Neuronal stem cell (in vitro differentiated cells): ENCODE measurements around the gene SLC6A3.
A peak's percentile ranks its signal among the peaks of the same experiment; 100 is the strongest.

Source experiments
- DNase-seq: peaks from one replicate; pipeline ENCODE4 v3.0.0-alpha.2; 2013; ENCODE audit warnings: low spot score
- H2AFZ ChIP-seq: one replicate; pipeline ENCODE4 v1.6.1; 2013; ENCODE audit warnings: mild to moderate bottlenecking, low read length, inconsistent platforms
- H2AK5ac ChIP-seq: 2 replicates; pipeline ENCODE4 v1.6.1; 2013; ENCODE audit warnings: low read depth, mild to moderate bottlenecking, inconsistent platforms, low read length, moderate library complexity, mixed read lengths
- H2BK120ac ChIP-seq: 2 replicates; pipeline ENCODE4 v1.6.1; 2013; ENCODE audit warnings: low read depth, mild to moderate bottlenecking, inconsistent platforms, low read length, moderate library complexity, mixed read lengths
- H2BK12ac ChIP-seq: one replicate; pipeline ENCODE4 v1.6.1; 2013; ENCODE audit warnings: low read length, inconsistent platforms
- H2BK15ac ChIP-seq: 2 replicates; pipeline ENCODE4 v1.6.1; 2013; ENCODE audit warnings: mild to moderate bottlenecking, low read length, inconsistent platforms, mixed read lengths
- H2BK5ac ChIP-seq: one replicate; pipeline ENCODE4 v1.6.1; 2013; ENCODE audit warnings: inconsistent platforms, mild to moderate bottlenecking, low read length, moderate library complexity
- H3K14ac ChIP-seq: one replicate; pipeline ENCODE4 v1.6.1; 2013; ENCODE audit warnings: low read length, inconsistent platforms
- H3K18ac ChIP-seq: 2 replicates; pipeline ENCODE4 v1.6.1; 2013; ENCODE audit warnings: low read length, inconsistent platforms
- H3K23ac ChIP-seq: 2 replicates; pipeline ENCODE4 v1.6.1; 2013; ENCODE audit warnings: low read depth, mild to moderate bottlenecking, mixed read lengths, low read length, inconsistent platforms; ENCODE audit not compliant: poor library complexity
- H3K27ac ChIP-seq: replicated peaks from 3 replicates; pipeline ENCODE4 v1.5.1; 2013; ENCODE audit warnings: low read length, inconsistent platforms
- H3K27me3 ChIP-seq, 3 experiments: 2 replicates each; pipeline ENCODE4 v1.6.1; 2013; ENCODE audit warnings: low read length in 3 of 3, mild to moderate bottlenecking in 2 of 3, inconsistent platforms in 1 of 3, low read depth in 1 of 3, mixed read lengths in 1 of 3, moderate library complexity in 1 of 3; ENCODE audit not compliant: control insufficient read depth in 3 of 3, insufficient read depth in 3 of 3
- H3K36me3 ChIP-seq, 2 donors: replicated peaks in 1 of 2; 2 replicates each; pipeline ENCODE4 v1.6.1; 2013; ENCODE audit warnings: low read length in 2 of 2; ENCODE audit not compliant: control insufficient read depth in 2 of 2, insufficient read depth in 2 of 2
- H3K4ac ChIP-seq: 2 replicates; pipeline ENCODE4 v1.6.1; 2013; ENCODE audit warnings: inconsistent platforms, mild to moderate bottlenecking, low read length, moderate library complexity
- H3K4me1 ChIP-seq, 2 donors: 1 replicate in 1 of 2; 2 replicates in 1 of 2; pipeline ENCODE4 v1.6.1; 2013; ENCODE audit warnings: low read length in 2 of 2, low read depth in 1 of 2; ENCODE audit not compliant: control insufficient read depth in 2 of 2, insufficient read depth in 1 of 2
- H3K4me2 ChIP-seq: one replicate; pipeline ENCODE4 v1.6.1; 2013; ENCODE audit warnings: mild to moderate bottlenecking, low read length, inconsistent platforms; ENCODE audit not compliant: insufficient read depth, poor library complexity, severe bottlenecking
- H3K4me3 ChIP-seq, 2 donors: 2 replicates each; pipeline ENCODE4 v1.5.1; 2013; ENCODE audit warnings: low read length in 2 of 2, mild to moderate bottlenecking in 2 of 2, inconsistent platforms in 1 of 2, moderate library complexity in 1 of 2
- H3K79me1 ChIP-seq: one replicate; pipeline ENCODE4 v1.6.1; 2013; ENCODE audit warnings: low read depth, mild to moderate bottlenecking, inconsistent platforms, low read length, moderate library complexity
- H3K9ac ChIP-seq: one replicate; pipeline ENCODE4 v1.6.1; 2013; ENCODE audit warnings: mild to moderate bottlenecking, low read depth, low read length, inconsistent platforms; ENCODE audit not compliant: poor library complexity
- H3K9me3 ChIP-seq, 2 donors: replicated peaks in 1 of 2; 2 replicates each; pipeline versions ENCODE3 to v1.6.1; 2013; ENCODE audit warnings: low read length in 2 of 2, mild to moderate bottlenecking in 2 of 2, inconsistent platforms in 1 of 2, low read depth in 1 of 2, mixed read lengths in 1 of 2, moderate library complexity in 1 of 2; ENCODE audit not compliant: control insufficient read depth in 2 of 2, insufficient read depth in 1 of 2
- H4K8ac ChIP-seq: one replicate; pipeline ENCODE4 v1.6.1; 2013; ENCODE audit warnings: low read depth, mild to moderate bottlenecking, inconsistent platforms, low read length, moderate library complexity
- H4K91ac ChIP-seq: one replicate; pipeline ENCODE4 v1.6.1; 2013; ENCODE audit warnings: low read length, low read depth, mild to moderate bottlenecking, inconsistent platforms; ENCODE audit not compliant: poor library complexity
- WGBS, 2 donors: extraction: QIAGEN DNeasy Blood & Tissue Kit; methylation state at CpG; one replicate each; pipeline ENCODE4 v1.1.7; 2013; ENCODE audit warnings: missing lambda C conversion rate in 2 of 2, mixed read lengths in 1 of 2; ENCODE audit not compliant: insufficient read length in 2 of 2, insufficient replicate concordance in 1 of 2; ENCODE audit errors: extremely low coverage in 2 of 2; 5-methylcytosine and 5-hydroxymethylcytosine counted together

The SLC6A3 gene

GRCh38 chr5:1356873-1357787 is 88.1 kb downstream of the SLC6A3 start:
- Histone ChIP-seq H3K27me3 (peaks cover 0 to 46% (median 3%) of the 10 kb centered on the region in 3 experiments), H3K9ac (no peak overlapping the region), H3K23ac (no peak overlapping the region), H3K79me1 (peaks cover 2% of the 10 kb centered on the region), H2BK12ac (no peak overlapping the region), H2BK15ac (no peak overlapping the region), H4K8ac (no peak overlapping the region), H3K4me3 (no peak overlapping the region), H2AK5ac (no peak overlapping the region), H3K9me3 (no peaks in the 10 kb centered on the region), H2BK5ac (no peak overlapping the region), H3K4me1 (no peaks in the 10 kb centered on the region), H3K14ac (no peak overlapping the region), H2AFZ (no peak overlapping the region), H2BK120ac (no peak overlapping the region), H3K4me2 (no peak overlapping the region), H3K18ac (no peak overlapping the region), H3K4ac (no peak overlapping the region), H3K27ac (no peak overlapping the region), H4K91ac (no peak overlapping the region), H3K36me3 (no peaks in the 10 kb centered on the region)
- no CpG with 5 or more reads among the region's 28 CpGs for WGBS, 2 donors
- no peak for DNase-seq

DNA sequence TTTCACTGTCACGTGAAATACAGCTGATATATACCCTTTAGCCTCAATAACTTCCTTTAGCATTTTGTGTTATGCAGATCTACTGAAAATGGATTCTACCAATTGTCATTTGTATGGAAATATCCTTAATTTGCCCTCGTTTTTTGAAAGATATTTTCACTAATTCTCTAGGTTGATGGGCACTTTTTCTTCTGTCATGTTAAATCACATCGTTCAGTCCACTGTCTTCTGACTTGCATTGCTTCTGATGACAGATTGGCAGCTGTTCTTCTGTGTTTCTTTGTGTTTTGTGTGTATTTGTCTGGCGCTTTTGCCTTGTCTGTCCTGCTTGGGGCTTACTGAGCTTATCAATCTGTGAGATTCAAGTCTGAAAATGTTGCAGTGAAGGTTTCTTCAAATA is 90.7 kb downstream of the SLC6A3 start:
- Histone ChIP-seq H4K8ac (no peak overlapping the region), H2BK120ac (no peak overlapping the region), H2BK5ac (no peak overlapping the region), H2AK5ac (no peak overlapping the region), H4K91ac (no peak overlapping the region), H3K9me3 (no peaks in the 10 kb centered on the region), H3K9ac (no peak overlapping the region), H3K14ac (no peak overlapping the region), H2AFZ (no peak overlapping the region), H2BK15ac (no peak overlapping the region), H3K4me1 (no peaks in the 10 kb centered on the region), H3K18ac (no peak overlapping the region), H3K27ac (no peak overlapping the region), H3K23ac (no peak overlapping the region), H3K4me2 (no peak overlapping the region), H3K4ac (no peak overlapping the region), H3K79me1 (peaks cover 2% of the 10 kb centered on the region), H3K36me3 (no peaks in the 10 kb centered on the region), H3K4me3 (no peak overlapping the region), H3K27me3 (peaks cover 0 to 35% (median 3%) of the 10 kb centered on the region in 3 experiments), H2BK12ac (no peak overlapping the region)
- WGBS, 2 donors = no CpG with 5 or more reads among the region's 4 CpGs
- no peak for DNase-seq

DNA sequence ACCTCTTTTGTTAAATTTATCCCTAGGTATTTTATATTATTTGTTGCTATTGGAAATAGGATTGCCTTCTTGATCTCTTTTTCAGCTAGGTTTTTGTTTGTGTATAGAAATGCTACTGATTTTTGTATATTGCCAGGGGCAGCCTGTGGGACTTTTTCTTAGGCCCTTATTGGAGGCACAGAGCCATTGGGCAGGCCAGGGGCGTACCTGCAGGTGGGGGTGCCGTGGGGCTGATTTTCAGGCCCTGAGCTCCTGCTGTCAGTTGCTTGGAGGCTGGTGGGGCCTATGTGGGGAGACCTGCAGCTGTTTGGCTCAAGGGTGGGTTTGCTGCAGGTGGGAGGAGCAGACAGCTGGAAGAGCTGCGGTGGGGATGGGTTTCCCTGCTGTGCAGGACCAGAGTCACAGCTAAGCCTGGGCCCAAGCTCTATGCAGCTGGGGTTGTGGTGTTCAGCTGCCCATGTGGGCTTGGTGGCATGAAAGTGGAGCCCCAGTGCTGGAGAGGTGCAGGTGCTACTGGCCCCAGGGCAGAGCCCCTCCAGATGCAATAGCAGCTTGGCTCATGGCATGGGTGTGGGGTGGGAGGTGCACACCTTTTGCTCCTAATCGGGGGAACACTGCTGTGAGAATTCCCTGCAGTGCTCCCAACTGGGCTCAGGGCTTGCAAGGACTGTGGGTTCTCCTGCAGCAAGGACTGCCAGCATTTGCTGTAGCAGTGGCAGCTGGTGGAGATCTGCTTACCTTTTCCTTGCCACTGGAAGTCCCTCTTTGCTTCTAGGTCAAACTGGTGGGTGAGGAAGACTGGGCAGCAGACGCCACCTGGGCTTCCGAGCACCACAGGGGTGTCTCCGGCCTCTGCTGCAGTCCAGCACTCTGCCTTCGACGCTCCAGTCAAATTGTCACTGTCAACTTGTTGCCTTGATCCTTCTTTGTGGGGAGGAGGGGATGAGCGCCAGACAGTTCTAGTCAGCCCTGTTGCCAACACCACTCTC is 92.7 kb downstream of the SLC6A3 start:
- H2BK120ac ChIP-seq = no peak overlapping the region
- H3K9ac ChIP-seq = no peak overlapping the region
- DNase-seq = no peak
- H3K36me3 ChIP-seq = no peaks in the 10 kb centered on the region
- H2BK5ac ChIP-seq = no peak overlapping the region
- no peak overlapping the region for H3K4me2 ChIP-seq
- H3K4ac ChIP-seq = no peak overlapping the region
- peaks cover 0 to 15% (median 3%) of the 10 kb centered on the region in 3 experiments for H3K27me3 ChIP-seq
- H2BK15ac ChIP-seq = no peak overlapping the region
- no peak overlapping the region for H3K27ac ChIP-seq
- H3K4me1 ChIP-seq = no peaks in the 10 kb centered on the region
- H3K79me1 ChIP-seq = no peaks in the 10 kb centered on the region
- WGBS, 2 donors = no CpG with 5 or more reads among the region's 10 CpGs
- no peaks in the 10 kb centered on the region for H3K9me3 ChIP-seq
- no peak overlapping the region for H2AFZ ChIP-seq
- no peak overlapping the region for H3K14ac ChIP-seq
- no peak overlapping the region for H4K8ac ChIP-seq
- no peak overlapping the region for H3K4me3 ChIP-seq
- no peak overlapping the region for H2AK5ac ChIP-seq
- H3K18ac ChIP-seq = peak overlapping the region; percentile 36
- no peak overlapping the region for H3K23ac ChIP-seq
- H2BK12ac ChIP-seq = no peak overlapping the region
- no peak overlapping the region for H4K91ac ChIP-seq

GRCh38 chr5:1351156-1351555 is 94.1 kb downstream of the SLC6A3 start:
- Histone ChIP-seq H3K4me3 (no peak overlapping the region), H4K91ac (no peak overlapping the region), H3K4me2 (no peak overlapping the region), H2BK12ac (no peak overlapping the region), H2BK5ac (no peak overlapping the region), H2BK15ac (no peak overlapping the region), H3K4me1 (no peaks in the 10 kb centered on the region), H2BK120ac (no peak overlapping the region), H3K79me1 (no peaks in the 10 kb centered on the region), H3K27ac (no peak overlapping the region), H3K4ac (no peak overlapping the region), H4K8ac (no peak overlapping the region), H3K9me3 (no peaks in the 10 kb centered on the region), H3K18ac (no peak overlapping the region), H3K9ac (no peak overlapping the region), H3K23ac (no peak overlapping the region), H2AK5ac (no peak overlapping the region), H3K14ac (no peak overlapping the region), H3K27me3 (peaks cover 0 to 3% (median 2%) of the 10 kb centered on the region in 3 experiments), H3K36me3 (no peaks in the 10 kb centered on the region), H2AFZ (no peak overlapping the region)
- no CpG with 5 or more reads among the region's 4 CpGs for WGBS, 2 donors
- DNase-seq = no peak
